Activated T-helper 17 cell treated with anti-CD3 and anti-CD28 coated beads, Interleukin-2, amount 50 U/mL, for 72 hours (primary cell): ENCODE results near the gene ZNF772. TPM values are rescaled to one million over a fixed set of nuclear protein-coding genes. Genes with fewer than 3 reads are reported as not detected.

Experiments used
- ATAC-seq: fragments of 150-1000 bp; cut with Tn5 transposase; replicated peaks from 2 replicates; pipeline ENCODE4 v1.10.0; 2021; ENCODE audit warnings: mild to moderate bottlenecking, moderate library complexity
- H3K27ac Mint-ChIP-seq: one replicate; pipeline ENCODE4 v1.8.0; 2022; ENCODE audit warnings: mixed read lengths
- H3K27me3 Mint-ChIP-seq: one replicate; pipeline ENCODE4 v1.8.0; 2022; ENCODE audit warnings: mixed read lengths
- H3K36me3 Mint-ChIP-seq: one replicate; pipeline ENCODE4 v1.8.0; 2022; ENCODE audit warnings: low read depth, mild to moderate bottlenecking, mixed read lengths
- H3K4me1 Mint-ChIP-seq: one replicate; pipeline ENCODE4 v1.8.0; 2022; ENCODE audit warnings: mixed read lengths
- H3K4me3 Mint-ChIP-seq: one replicate; pipeline ENCODE4 v1.8.0; 2022; ENCODE audit warnings: mild to moderate bottlenecking, mixed read lengths
- H3K9me3 Mint-ChIP-seq: one replicate; pipeline ENCODE4 v1.8.0; 2022; ENCODE audit warnings: mixed read lengths
- total RNA-seq, 2 donors: library from RNA; stranded (reverse); gene quantifications; one replicate each; pipeline ENCODE4 v1.2.3, GENCODE V29; 2022

Gene ZNF772
- total RNA-seq, 2 donors from 2014 or later, result 2.8 to 4.5 TPM

DNA sequence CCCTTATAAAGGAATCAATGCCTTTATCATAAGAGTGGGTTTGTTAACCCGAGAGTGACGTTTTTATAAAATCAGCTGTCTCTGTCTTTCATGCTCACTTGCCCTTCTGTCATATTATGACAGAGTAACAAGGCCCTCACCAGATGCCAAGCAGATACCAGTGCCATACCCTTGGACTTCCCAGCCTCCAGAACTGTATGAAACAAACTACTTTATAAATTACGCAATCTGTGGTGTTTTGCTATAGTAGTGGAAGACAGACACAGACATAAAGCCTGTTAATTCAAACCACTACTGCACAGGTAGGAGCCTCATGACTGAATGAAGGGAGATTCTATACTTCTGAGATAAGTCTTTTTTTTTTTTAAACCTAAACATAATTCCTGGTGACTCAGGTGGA lies 25.1 kb downstream of the ZNF772 start:
- no peak overlapping the region for H3K4me3 Mint-ChIP-seq
- H3K4me1 Mint-ChIP-seq, result no peaks in the 10 kb centered on the region
- ATAC-seq, result no peak
- no peaks in the 10 kb centered on the region for H3K27me3 Mint-ChIP-seq
- H3K9me3 Mint-ChIP-seq, result peaks cover 22% of the 10 kb centered on the region
- peaks cover 6% of the 10 kb centered on the region for H3K36me3 Mint-ChIP-seq
- no peak overlapping the region for H3K27ac Mint-ChIP-seq

DNA sequence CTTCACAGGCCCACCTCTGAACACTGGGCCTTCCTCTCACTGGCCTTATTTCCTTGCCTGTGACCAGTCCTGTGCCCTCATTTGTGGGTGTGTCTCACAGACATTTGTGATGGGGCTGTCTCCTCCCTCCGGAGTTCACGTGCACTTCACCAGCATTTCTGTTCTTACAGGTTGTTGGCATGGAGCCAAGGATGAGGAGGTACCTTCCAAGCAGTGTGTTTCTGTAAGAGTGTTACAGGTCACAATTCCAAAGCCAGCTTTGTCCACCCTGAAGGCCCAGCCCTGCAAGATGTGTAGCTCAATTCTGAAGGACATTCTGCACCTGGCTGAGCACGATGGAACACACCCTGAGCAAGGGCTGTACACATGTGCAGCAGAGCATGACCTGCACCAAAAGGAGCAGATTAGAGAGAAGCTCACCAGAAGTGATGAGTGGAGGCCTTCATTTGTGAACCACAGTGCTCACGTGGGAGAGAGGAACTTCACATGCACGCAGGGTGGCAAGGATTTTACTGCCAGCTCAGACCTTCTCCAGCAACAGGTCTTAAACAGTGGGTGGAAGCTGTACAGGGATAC lies 34.2 kb downstream of the ZNF772 start:
- Mint-ChIP-seq H3K4me3 (no peak overlapping the region), H3K9me3 (peaks cover 43% of the 10 kb centered on the region), H3K27ac (no peak overlapping the region), H3K4me1 (peaks cover 10% of the 10 kb centered on the region), H3K27me3 (no peaks in the 10 kb centered on the region), H3K36me3 (peaks cover 79% of the 10 kb centered on the region)
- no peak for ATAC-seq

DNA sequence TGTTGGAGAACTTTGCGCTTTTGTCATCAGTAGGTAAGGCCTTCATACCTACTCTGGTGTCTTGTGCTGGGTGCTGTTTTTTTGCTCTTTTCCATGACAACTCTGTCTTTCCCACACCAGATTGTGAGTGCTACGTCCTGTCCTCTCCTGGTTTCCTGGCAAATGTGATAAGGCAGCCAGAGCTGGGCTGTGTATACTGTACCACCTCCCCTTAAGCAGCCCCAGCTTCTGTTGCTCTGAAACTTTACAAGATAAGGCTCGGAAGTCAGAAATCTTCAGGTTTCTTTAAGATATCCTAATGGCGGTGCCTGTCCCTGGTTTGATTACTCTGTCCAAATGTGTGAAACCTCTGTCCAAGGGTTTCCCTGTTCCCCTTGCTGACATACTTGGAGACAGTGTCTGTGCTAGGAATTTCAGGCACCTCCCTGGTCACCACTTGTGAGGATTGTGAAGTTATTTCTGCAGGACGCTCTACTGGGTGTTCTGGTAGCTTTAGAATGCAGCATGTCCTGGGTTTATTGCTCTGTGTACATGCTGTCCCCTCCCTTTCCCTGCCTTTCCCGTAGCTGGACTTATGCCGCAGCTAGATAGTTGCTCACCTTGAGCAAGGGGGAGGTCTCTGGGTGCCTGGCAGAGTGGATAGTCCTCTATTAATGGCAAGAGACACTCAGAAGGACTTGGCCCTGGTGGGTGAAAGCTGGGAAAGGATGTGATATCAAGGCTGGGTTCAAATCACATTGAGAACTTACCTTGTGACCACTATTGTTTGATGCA lies 35.2 kb downstream of the ZNF772 start:
- Mint-ChIP-seq H3K27ac (no peak overlapping the region), H3K4me1 (peaks cover 11% of the 10 kb centered on the region), H3K27me3 (no peaks in the 10 kb centered on the region), H3K36me3 (peaks cover 85% of the 10 kb centered on the region), H3K4me3 (no peak overlapping the region), H3K9me3 (peaks cover 43% of the 10 kb centered on the region)
- no peak for ATAC-seq

DNA sequence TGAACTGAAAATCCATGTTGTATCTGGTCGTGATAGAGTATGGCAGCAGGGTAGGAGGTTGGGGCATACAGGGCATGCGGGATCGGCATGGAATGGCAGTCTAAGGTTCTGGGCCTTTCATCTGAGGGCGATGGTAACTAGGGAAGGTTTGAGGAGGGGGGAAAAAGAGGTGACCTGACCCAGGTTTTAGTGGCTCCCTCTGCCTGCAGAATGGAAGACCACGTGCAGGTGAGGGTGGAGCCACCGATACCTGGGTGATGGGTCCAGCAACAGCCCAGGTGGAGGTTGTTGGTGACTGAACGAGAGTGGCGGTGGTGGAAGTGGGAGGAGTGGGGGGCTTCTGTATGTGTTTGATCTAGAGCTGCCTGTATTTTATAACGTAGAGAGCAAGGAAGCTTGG lies 38.4 kb downstream of the ZNF772 start:
- H3K27ac Mint-ChIP-seq, result no peak overlapping the region
- no peak for ATAC-seq
- H3K4me1 Mint-ChIP-seq, result peaks cover 28% of the 10 kb centered on the region
- H3K9me3 Mint-ChIP-seq, result peaks cover 32% of the 10 kb centered on the region
- peaks cover 81% of the 10 kb centered on the region for H3K36me3 Mint-ChIP-seq
- H3K27me3 Mint-ChIP-seq, result no peaks in the 10 kb centered on the region
- H3K4me3 Mint-ChIP-seq, result no peak overlapping the region

DNA sequence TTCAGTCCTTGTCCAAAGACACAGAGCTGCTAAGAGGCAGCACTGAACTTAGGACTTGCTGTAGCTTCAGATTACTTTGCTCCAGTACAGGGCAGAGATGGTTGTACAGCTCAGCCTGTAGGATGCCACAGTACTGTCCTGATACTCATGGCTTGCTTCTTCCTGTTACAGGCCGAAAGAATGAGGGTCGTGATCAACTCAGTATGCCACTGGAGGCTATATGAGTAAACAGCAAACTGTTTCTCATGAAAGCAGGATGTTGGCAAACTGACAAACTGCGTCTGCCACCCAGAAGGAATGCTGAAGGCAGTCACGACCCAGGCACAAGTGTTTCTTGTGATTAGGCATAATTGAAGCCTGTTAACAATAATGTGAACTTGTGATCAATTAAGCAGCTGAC lies 39.4 kb downstream of the ZNF772 start:
- Mint-ChIP-seq H3K9me3 (peaks cover 28% of the 10 kb centered on the region), H3K4me3 (no peak overlapping the region), H3K27ac (no peak overlapping the region), H3K27me3 (no peaks in the 10 kb centered on the region), H3K36me3 (peaks cover 71% of the 10 kb centered on the region), H3K4me1 (peaks cover 28% of the 10 kb centered on the region)
- ATAC-seq, result no peak

DNA sequence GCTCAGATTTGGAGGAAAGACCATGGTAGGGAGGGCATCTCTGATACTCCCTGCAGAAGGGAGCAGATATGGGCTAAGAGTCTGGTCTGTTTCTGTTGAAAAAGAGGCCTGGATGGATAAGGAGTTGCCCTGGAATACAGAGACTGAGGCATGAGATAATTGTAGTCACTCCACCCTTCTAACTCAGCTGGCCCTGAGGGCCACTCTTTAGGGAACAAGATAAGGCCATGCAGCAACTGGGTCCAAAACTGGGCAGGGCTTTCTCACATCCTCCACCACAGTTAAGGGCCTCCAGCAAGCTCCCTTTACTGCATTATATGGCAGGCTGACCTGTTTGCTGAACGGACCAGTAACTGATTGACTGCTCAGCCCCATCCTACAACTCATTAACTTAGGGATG lies 40.9 kb downstream of the ZNF772 start:
- H3K27me3 Mint-ChIP-seq, result no peaks in the 10 kb centered on the region
- peaks cover 21% of the 10 kb centered on the region for H3K9me3 Mint-ChIP-seq
- peaks cover 56% of the 10 kb centered on the region for H3K36me3 Mint-ChIP-seq
- no peak for ATAC-seq
- peak overlapping the region; percentile 88 for H3K27ac Mint-ChIP-seq
- H3K4me3 Mint-ChIP-seq, result peak overlapping the region; percentile 91
- peaks cover 28% of the 10 kb centered on the region for H3K4me1 Mint-ChIP-seq

DNA sequence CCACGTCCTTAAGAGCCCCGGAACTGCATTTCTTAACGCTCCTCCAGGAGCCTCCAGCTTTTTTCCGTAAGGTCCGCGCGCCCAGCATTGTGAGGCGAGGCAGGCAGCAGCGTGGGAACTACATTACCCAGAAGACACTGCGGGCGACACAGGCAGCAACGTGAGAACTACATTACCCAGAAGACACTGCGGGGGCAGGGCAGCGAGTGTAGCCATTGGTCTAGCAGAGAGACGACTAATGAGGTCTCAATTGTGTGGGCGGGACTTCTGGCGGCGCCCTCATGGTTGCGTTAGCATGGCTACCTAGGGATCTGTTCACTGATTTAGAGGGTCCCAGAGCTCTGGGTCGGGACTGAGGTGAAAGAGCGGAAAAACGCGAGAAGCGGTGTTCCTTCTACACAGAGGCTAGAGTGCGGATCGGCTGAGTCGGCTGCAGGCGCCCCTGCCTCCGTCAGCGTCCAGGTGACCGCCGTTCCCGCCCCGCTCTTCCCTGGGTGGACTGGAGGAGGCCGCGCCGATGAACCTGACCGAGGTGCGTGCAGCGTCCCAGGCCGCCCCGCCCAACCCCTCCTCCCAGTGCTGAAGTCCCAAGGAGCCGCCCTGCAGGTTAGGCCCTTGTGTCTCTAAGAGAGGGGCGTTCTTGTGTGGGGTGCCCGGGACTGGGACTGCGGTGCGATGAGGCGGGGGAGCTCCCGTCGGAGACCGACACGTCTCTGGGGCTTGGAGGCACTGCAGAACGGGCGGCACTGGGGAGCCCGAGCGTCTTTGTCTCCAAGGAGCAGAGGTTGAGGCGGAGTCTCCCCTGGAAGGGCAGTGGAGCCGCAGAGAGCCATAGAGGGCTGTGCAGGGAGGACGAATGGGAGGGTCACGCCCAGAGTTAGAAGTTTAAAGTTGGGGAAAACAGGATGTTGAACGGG lies 42.0 kb downstream of the ZNF772 start, which contains the start of gene ZNF749:
Gene ZNF749 (plus strand): TSS at position 264 of the 917 bp plus-strand sequence. CDS start 254 bp downstream, at position 518.
- H3K4me3 Mint-ChIP-seq, result peak within 1 kb of the TSS; percentile 91
- peak; percentile 99 for ATAC-seq
- H3K4me1 Mint-ChIP-seq, result peaks cover 28% of the 10 kb centered on the region
- peak within 1 kb of the TSS; percentile 88 for H3K27ac Mint-ChIP-seq
- peaks cover 46% of the 10 kb centered on the region for H3K36me3 Mint-ChIP-seq
- peaks cover 18% of the 10 kb centered on the region for H3K9me3 Mint-ChIP-seq
- no peaks in the 10 kb centered on the region for H3K27me3 Mint-ChIP-seq

DNA sequence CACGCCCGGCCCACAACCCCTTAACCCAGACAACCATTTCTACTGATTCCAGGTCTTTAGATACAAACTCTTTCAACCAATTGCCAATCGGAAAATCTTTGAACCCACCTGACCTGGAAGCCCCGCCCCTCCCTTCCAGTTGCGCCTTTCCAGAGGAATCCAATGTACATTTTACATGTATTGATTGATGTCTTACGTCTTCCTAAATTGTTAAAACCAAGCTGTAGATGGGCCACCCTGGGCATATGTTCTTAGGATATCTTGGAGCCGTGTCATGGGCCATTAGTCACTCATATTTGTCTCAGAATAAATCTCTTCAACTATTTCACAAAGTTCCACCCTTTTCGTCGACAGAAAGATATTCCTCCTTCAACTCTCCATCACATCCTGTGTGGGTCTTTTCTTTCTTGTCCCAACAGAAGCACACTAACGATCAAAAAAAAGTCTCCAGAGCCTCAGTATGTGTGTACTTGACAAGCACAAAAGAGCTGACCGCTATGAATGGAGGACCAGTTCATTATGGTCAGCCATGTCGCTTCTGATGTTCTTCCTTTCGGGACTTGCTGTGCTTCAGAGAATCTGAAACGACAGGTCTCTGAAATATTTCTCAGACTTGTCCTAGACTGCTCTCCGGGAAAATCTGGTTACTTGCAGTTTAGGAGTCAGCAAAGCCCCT lies 42.8 kb downstream of the ZNF772 start:
- peaks cover 28% of the 10 kb centered on the region for H3K4me1 Mint-ChIP-seq
- peak overlapping the region; percentile 88 for H3K27ac Mint-ChIP-seq
- no peaks in the 10 kb centered on the region for H3K27me3 Mint-ChIP-seq
- H3K9me3 Mint-ChIP-seq, result peaks cover 11% of the 10 kb centered on the region
- peaks cover 38% of the 10 kb centered on the region for H3K36me3 Mint-ChIP-seq
- peak overlapping the region; percentile 91 for H3K4me3 Mint-ChIP-seq
- peak; percentile 15 for ATAC-seq

DNA sequence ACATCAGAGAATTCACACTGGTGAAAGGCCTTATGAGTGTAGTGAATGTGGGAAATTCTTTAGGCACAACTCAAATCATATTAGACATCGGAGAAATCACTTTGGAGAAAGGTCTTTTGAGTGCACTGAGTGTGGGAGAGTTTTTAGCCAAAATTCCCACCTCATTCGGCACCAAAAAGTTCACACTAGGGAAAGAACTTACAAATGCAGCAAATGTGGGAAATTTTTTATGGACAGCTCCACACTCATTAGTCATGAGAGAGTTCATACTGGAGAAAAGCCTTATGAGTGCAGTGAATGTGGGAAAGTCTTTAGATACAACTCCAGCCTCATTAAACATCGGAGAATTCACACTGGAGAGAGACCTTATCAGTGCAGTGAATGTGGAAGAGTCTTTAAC lies 56.3 kb downstream of the ZNF772 start:
- Mint-ChIP-seq H3K27ac (no peak overlapping the region), H3K27me3 (no peaks in the 10 kb centered on the region), H3K4me3 (no peak overlapping the region), H3K4me1 (peaks cover 1% of the 10 kb centered on the region), H3K9me3 (peaks cover 17% of the 10 kb centered on the region), H3K36me3 (peaks cover 59% of the 10 kb centered on the region)
- ATAC-seq, result no peak

DNA sequence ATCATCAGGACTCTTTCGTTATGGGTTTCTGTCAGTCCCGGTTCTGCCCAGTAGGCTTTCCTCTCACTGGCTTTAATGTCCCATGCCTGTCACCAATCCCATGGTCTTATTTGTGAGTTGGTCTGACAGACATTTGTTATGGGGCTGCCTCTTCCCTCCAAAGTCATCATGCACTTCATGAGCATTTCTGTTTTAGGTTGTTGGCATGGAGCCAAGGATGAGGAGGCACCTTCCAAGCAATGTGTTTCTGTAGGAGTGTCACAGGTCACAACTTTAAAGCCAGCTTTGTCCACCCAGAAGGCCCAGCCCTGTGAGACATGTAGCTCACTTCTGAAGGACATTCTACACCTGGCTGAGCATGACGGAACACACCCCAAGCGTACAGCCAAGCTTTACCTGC lies 57.9 kb downstream of the ZNF772 start:
- Mint-ChIP-seq H3K36me3 (peaks cover 75% of the 10 kb centered on the region), H3K27me3 (no peaks in the 10 kb centered on the region), H3K9me3 (peaks cover 26% of the 10 kb centered on the region), H3K4me3 (no peak overlapping the region), H3K4me1 (peaks cover 12% of the 10 kb centered on the region), H3K27ac (no peak overlapping the region)
- no peak for ATAC-seq

Other genes starting within 250 kb of the ZNF772 start
- gene AURKC, start 246.5 kb downstream of the ZNF772 start, total RNA-seq, result 1 to 10 TPM; 2.1 to 3.5 TPM
- gene ZNF805, start 236.9 kb downstream of the ZNF772 start, total RNA-seq, result 10 to 100 TPM in 1 of 2 donors, 1 to 10 TPM in 1; 9.1 to 16.7 TPM
- gene ZNF460, start 197.1 kb downstream of the ZNF772 start, total RNA-seq, result 100 to 1,000 TPM in 1 of 2 donors, 10 to 100 TPM in 1; 90.0 to 130 TPM
- 1 to 10 TPM; 6.6 to 6.7 TPM for gene ZNF543, start 157.1 kb downstream of the ZNF772 start, total RNA-seq
- gene ZNF304, start 126.3 kb downstream of the ZNF772 start, total RNA-seq, result 1 to 10 TPM; 5.3 to 6.4 TPM
- gene TRAPPC2B, start 114.0 kb downstream of the ZNF772 start, total RNA-seq, result 1 to 10 TPM; 4.5 to 8.8 TPM
- 1 to 10 TPM; 2.7 to 5.4 TPM for gene ZNF547, start 114.0 kb downstream of the ZNF772 start, total RNA-seq
- gene ZNF548, start 87.7 kb downstream of the ZNF772 start, total RNA-seq, result 10 to 100 TPM; 19.4 to 48.5 TPM
- gene ZNF17, start 66.4 kb downstream of the ZNF772 start, total RNA-seq, result 10 to 100 TPM in 1 of 2 donors, 1 to 10 TPM in 1; 8.3 to 12.0 TPM
- 10 to 100 TPM; 13.8 to 15.0 TPM for gene ZNF749, start 42.2 kb downstream of the ZNF772 start, total RNA-seq
- under 1 TPM in 1 of 2 donors, not detected in 1; 0.37 TPM for gene VN1R1, start 20.4 kb downstream of the ZNF772 start, total RNA-seq
- gene ZNF419, start 10.2 kb upstream of the ZNF772 start, total RNA-seq, result 1 to 10 TPM; 4.7 to 8.5 TPM
- gene ZNF773, start 22.4 kb upstream of the ZNF772 start, total RNA-seq, result 1 to 10 TPM; 3.8 to 6.2 TPM
- gene ZNF549, start 49.8 kb upstream of the ZNF772 start, total RNA-seq, result 1 to 10 TPM; 3.2 to 4.9 TPM
- 1 to 10 TPM; 8.9 to 10.0 TPM for gene ZNF550, start 82.3 kb upstream of the ZNF772 start, total RNA-seq
- gene ZNF416, start 101.3 kb upstream of the ZNF772 start, total RNA-seq, result 1 to 10 TPM; 2.2 to 2.4 TPM
- gene ZIK1, start 106.6 kb upstream of the ZNF772 start, total RNA-seq, result 1 to 10 TPM; 2.5 to 3.2 TPM
- gene ZNF530, start 122.3 kb upstream of the ZNF772 start, total RNA-seq, result 1 to 10 TPM; 6.0 to 9.9 TPM
- gene ZNF134, start 136.7 kb upstream of the ZNF772 start, total RNA-seq, result 10 to 100 TPM in 1 of 2 donors, 1 to 10 TPM in 1; 5.7 to 11.2 TPM
- 10 to 100 TPM in 1 of 2 donors, 1 to 10 TPM in 1; 8.4 to 14.0 TPM for gene ZNF211, start 155.6 kb upstream of the ZNF772 start, total RNA-seq
- not detected for gene ZSCAN4, start 191.4 kb upstream of the ZNF772 start, total RNA-seq
- 10 to 100 TPM in 1 of 2 donors, 1 to 10 TPM in 1; 7.1 to 10.8 TPM for gene ZNF551, start 204.4 kb upstream of the ZNF772 start, total RNA-seq
- 1 to 10 TPM in 1 of 2 donors, under 1 TPM in 1; 0.35 to 5.6 TPM for gene ZNF154, start 231.6 kb upstream of the ZNF772 start, total RNA-seq